ENCODE measurements around the gene PRIM2.
"Not testable (repeated sequence)": the region's sequence is repeated elsewhere in the genome, so short reads cannot be mapped to it uniquely, and the experiment has no call there.

DNA sequence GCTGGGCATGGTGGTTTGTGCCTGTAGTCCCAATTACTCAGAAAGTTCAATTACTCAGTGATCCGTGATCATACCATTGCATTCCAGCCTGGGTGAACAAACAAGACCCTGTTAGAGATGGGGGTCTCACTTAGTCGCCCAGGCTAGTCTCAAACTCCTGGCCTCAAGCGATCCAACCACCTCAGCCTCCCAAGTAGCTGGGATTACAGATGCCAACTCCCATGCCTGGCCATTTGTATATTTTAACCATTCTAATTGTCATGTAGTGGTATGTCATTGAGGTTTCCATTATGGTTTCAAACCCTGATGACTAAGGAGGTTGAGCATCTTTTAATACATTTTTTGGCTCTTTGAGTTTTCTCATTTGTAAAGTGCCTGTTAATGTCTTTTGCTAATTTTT, 58.7 kb downstream of the PRIM2 start:
- TF ChIP-seq, protein P1, sequence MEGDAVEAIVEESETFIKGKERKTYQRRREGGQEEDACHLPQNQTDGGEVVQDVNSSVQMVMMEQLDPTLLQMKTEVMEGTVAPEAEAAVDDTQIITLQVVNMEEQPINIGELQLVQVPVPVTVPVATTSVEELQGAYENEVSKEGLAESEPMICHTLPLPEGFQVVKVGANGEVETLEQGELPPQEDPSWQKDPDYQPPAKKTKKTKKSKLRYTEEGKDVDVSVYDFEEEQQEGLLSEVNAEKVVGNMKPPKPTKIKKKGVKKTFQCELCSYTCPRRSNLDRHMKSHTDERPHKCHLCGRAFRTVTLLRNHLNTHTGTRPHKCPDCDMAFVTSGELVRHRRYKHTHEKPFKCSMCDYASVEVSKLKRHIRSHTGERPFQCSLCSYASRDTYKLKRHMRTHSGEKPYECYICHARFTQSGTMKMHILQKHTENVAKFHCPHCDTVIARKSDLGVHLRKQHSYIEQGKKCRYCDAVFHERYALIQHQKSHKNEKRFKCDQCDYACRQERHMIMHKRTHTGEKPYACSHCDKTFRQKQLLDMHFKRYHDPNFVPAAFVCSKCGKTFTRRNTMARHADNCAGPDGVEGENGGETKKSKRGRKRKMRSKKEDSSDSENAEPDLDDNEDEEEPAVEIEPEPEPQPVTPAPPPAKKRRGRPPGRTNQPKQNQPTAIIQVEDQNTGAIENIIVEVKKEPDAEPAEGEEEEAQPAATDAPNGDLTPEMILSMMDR (IDR thresholded peaks at IDR 0.05) = not testable (repeated sequence)
- TF ChIP-seq POLR2A (IDR thresholded peaks at IDR 0.05; ENCODE audit: low read depth); EP300 (IDR thresholded peaks at IDR 0.05): not testable (repeated sequence)

All from esophagus muscularis mucosa (tissue), 4 donors.